ENCODE measurements around the gene FBXO31.

GRCh38 chr16:87409153-87409552 is 25.6 kb upstream of the FBXO31 start:
- TF ChIP-seq CTCF (IDR thresholded peaks at IDR 0.05; ENCODE audit: low read depth, low read length) (no peak), EZH2phosphoT487 (IDR thresholded peaks at IDR 0.05; ENCODE audit: low read depth) (no peak)
